Suprapubic skin (tissue), 4 donors: ENCODE measurements around the gene APOO.

ENCODE experiments used
- CTCF ChIP-seq, 2 donors: fragments of 200-600 bp in 1 of 2; fragments of 450-650 bp in 1 of 2; sonication (generic) in 1 of 2; IDR thresholded peaks; one replicate each; pipeline ENCODE4 v1.5.1; 2016 to 2019; ENCODE audit warnings: antibody characterized with exemption in 2 of 2, mild to moderate bottlenecking in 1 of 2, moderate library complexity in 1 of 2
- EP300 ChIP-seq: sonication (generic); formaldehyde crosslinking; IDR thresholded peaks from one replicate; pipeline ENCODE4 v1.6.1; 2017; ENCODE audit warnings: antibody characterized with exemption
- POLR2A ChIP-seq, 2 donors: fragments of 450-650 bp; IDR thresholded peaks; one replicate each; pipeline ENCODE4 v1.6.1; 2017; ENCODE audit warnings: antibody characterized with exemption in 2 of 2, mild to moderate bottlenecking in 2 of 2, moderate library complexity in 2 of 2
- POLR2AphosphoS5 ChIP-seq, 3 donors: sonication (generic); formaldehyde crosslinking; IDR thresholded peaks; one replicate each; pipeline ENCODE4 v1.6.1; 2017; ENCODE audit warnings: antibody characterized with exemption in 3 of 3

- no peak for TF ChIP-seq CTCF (IDR thresholded peaks at IDR 0.05)
- no peak for TF ChIP-seq EP300
- TF ChIP-seq POLR2A (IDR thresholded peaks at IDR 0.05): no peak
- no peak for TF ChIP-seq POLR2AphosphoS5 (IDR thresholded peaks at IDR 0.05)
These were observed 18.7 kb downstream of the APOO start for GRCh38 chrX:23888887-23889501.
